ENCODE data around the gene PPP5C. TPM values are rescaled to one million over a fixed set of nuclear protein-coding genes. Genes with fewer than 3 reads are reported as not detected.

PPP5C gene
- total RNA-seq, 2 experiments from 2014 or later = 87.4 to 89.2 TPM

Other genes with a start within 250 kb of the PPP5C start
- gene IGFL3, start 222.4 kb upstream of the PPP5C start, total RNA-seq = not detected
- not detected for gene IGFL2, start 198.8 kb upstream of the PPP5C start, total RNA-seq
- not detected for gene IGFL1, start 117.3 kb upstream of the PPP5C start, total RNA-seq
- not detected for gene HIF3A, start 50.0 kb upstream of the PPP5C start, total RNA-seq
- gene CCDC8, start 66.5 kb downstream of the PPP5C start, total RNA-seq = not detected
- gene PNMA8C, start 81.8 kb downstream of the PPP5C start, total RNA-seq = not detected
- 1 to 10 TPM; 1.1 to 1.5 TPM for gene PNMA8A, start 124.5 kb downstream of the PPP5C start, total RNA-seq
- under 1 TPM; 0.35 to 0.52 TPM for gene PNMA8B, start 148.8 kb downstream of the PPP5C start, total RNA-seq